HCT116 (cell line): ENCODE data around the gene PTPN7. TPM values are rescaled to one million over a fixed set of nuclear protein-coding genes. Genes with fewer than 3 reads are reported as not detected.

Experiments used
- ATAC-seq: fragments of 200-7000 bp; cut with Tn5 transposase; 2 replicates; pipeline ENCODE4 v1.9.1; 2020; ENCODE audit warnings: mild to moderate bottlenecking, moderate library complexity
- BruUV-seq: library from RNA; stranded (reverse); fragments of 400-500 nt; replicated peaks from 2 replicates; lab custom pipeline; 2021; lab: Mats Ljungman, UMichigan
- CTCF ChIA-PET: fragments of 300-600 bp; sonication (Branson Sonifier 250); formaldehyde crosslinking; loops from one replicate; lab custom pipeline; 2021; ENCODE audit warnings: antibody characterized with exemption; lab: Charles Lee
- POLR2A ChIA-PET: fragments of 300-600, 350-600 bp; sonication (Branson Sonifier 250); formaldehyde crosslinking; loops from one replicate; lab custom pipeline; 2021; ENCODE audit warnings: antibody characterized with exemption; lab: Charles Lee
- RAD21 ChIA-PET, 2 experiments: fragments of 300-600 bp; sonication (Branson Sonifier 250); formaldehyde crosslinking; loops; one replicate each; lab custom pipeline; 2023; ENCODE audit warnings: low total read pairs in 2 of 2; ENCODE audit not compliant: uncharacterized antibody in 2 of 2, unreplicated experiment in 2 of 2, low non-redundant PET in 1 of 2; lab: Charles Lee
- DNase-seq: peaks from one replicate; pipeline ENCODE4 v3.0.0-alpha.2; 2010; ENCODE audit warnings: low read depth, low spot score
- H2AFZ ChIP-seq: fragments of 200-600 bp; shearing (Covaris generic), sonication (generic); 2 replicates; pipeline ENCODE4 v1.6.1; 2017; ENCODE audit warnings: low read depth, mixed run types, mixed read lengths, antibody characterized with exemption, low read length; ENCODE audit not compliant: poor library complexity, severe bottlenecking
- H3K27ac ChIP-seq: 2 replicates; pipeline ENCODE4 v1.5.1; 2012; ENCODE audit warnings: low read depth, low read length
- H3K27me3 ChIP-seq: fragments of 200-600 bp; sonication (generic); 2 replicates; pipeline ENCODE4 v1.6.1; 2016; ENCODE audit warnings: mixed run types, low read length, mixed read lengths; ENCODE audit not compliant: insufficient read depth
- H3K36me3 ChIP-seq, 2 experiments: fragments of 200-500 bp in 1 of 2; fragments of 200-600 bp in 1 of 2; sonication (Bioruptor generic) in 1 of 2; sonication (generic) in 1 of 2; 2 replicates each; pipeline versions ENCODE4 v1.5.1 to v1.6.1; 2014 to 2016; ENCODE audit warnings: low read length in 2 of 2, inconsistent platforms in 1 of 2, mixed read lengths in 1 of 2, mixed run types in 1 of 2; ENCODE audit not compliant: insufficient read depth in 2 of 2, control insufficient read depth in 1 of 2
- H3K4me1 ChIP-seq, 2 experiments: fragments of 200-600 bp in 1 of 2; sonication (generic) in 1 of 2; 2 replicates each; pipeline versions ENCODE4 v1.5.1 to v1.6.1; 2012 to 2017; ENCODE audit warnings: low read length in 2 of 2, inconsistent platforms in 1 of 2, mild to moderate bottlenecking in 1 of 2, mixed read lengths in 1 of 2, mixed run types in 1 of 2, moderate library complexity in 1 of 2; ENCODE audit not compliant: insufficient read depth in 2 of 2, control insufficient read depth in 1 of 2
- H3K4me2 ChIP-seq: fragments of 200-600 bp; sonication (generic); 2 replicates; pipeline ENCODE4 v1.6.1; 2017; ENCODE audit warnings: mixed run types, low read length, mixed read lengths
- H3K4me3 ChIP-seq, 2 experiments: fragments of 200-600 bp in 1 of 2; sonication (generic) in 1 of 2; replicated peaks in 1 of 2; 2 replicates each; pipeline ENCODE4 v1.5.1; 2011 to 2016; ENCODE audit warnings: low read length in 2 of 2, control low read depth in 1 of 2, low read depth in 1 of 2, mild to moderate bottlenecking in 1 of 2, mixed read lengths in 1 of 2, mixed run types in 1 of 2
- H3K79me2 ChIP-seq: fragments of 200-600 bp; sonication (generic); 2 replicates; pipeline ENCODE4 v1.6.1; 2017; ENCODE audit warnings: mild to moderate bottlenecking, mixed run types, low read length, moderate library complexity, mixed read lengths; ENCODE audit not compliant: insufficient read depth
- H3K9ac ChIP-seq: fragments of 200-600 bp; sonication (generic); 2 replicates; pipeline ENCODE4 v1.6.1; 2016; ENCODE audit warnings: low read length, mixed read lengths
- H3K9me2 ChIP-seq: fragments of 200-600 bp; sonication (generic), shearing (Covaris generic); 2 replicates; pipeline ENCODE4 v1.6.1; 2017; ENCODE audit warnings: mixed run types, mild to moderate bottlenecking, moderate library complexity; ENCODE audit not compliant: insufficient read depth
- H3K9me3 ChIP-seq, 2 experiments: fragments of 200-500 bp in 1 of 2; fragments of 200-600 bp in 1 of 2; sonication (Bioruptor generic) in 1 of 2; sonication (generic) in 1 of 2; 2 replicates each; pipeline ENCODE4 v1.6.1; 2014 to 2017; ENCODE audit warnings: low read length in 2 of 2, mixed read lengths in 2 of 2, inconsistent platforms in 1 of 2, low read depth in 1 of 2, mild to moderate bottlenecking in 1 of 2, mixed run types in 1 of 2, moderate library complexity in 1 of 2; ENCODE audit not compliant: control insufficient read depth in 1 of 2, insufficient read depth in 1 of 2
- H4K20me1 ChIP-seq: fragments of 200-600 bp; sonication (generic), shearing (Covaris generic); 2 replicates; pipeline ENCODE4 v1.6.1; 2017; ENCODE audit warnings: mixed run types, mild to moderate bottlenecking, moderate library complexity; ENCODE audit not compliant: insufficient read depth
- CBX3 ChIP-seq: IDR thresholded peaks from 2 replicates; pipeline ENCODE4 v1.6.1; 2012; ENCODE audit warnings: low read depth
- EGR1 ChIP-seq: IDR thresholded peaks from 2 replicates; pipeline ENCODE4 v1.6.1; 2012; ENCODE audit warnings: low read depth
- ELF1 ChIP-seq: IDR thresholded peaks from 2 replicates; pipeline ENCODE4 v1.6.1; 2012; ENCODE audit warnings: low read depth, borderline replicate concordance
- POLR2AphosphoS5 ChIP-seq: IDR thresholded peaks from 2 replicates; pipeline ENCODE4 v1.6.1; 2011; ENCODE audit warnings: mild to moderate bottlenecking, low read depth, low read length, moderate library complexity
- ZFX ChIP-seq: fragments of 450-650 bp; IDR thresholded peaks from 2 replicates; pipeline ENCODE4 v1.6.1; 2017
- intact Hi-C: fragments of 100-400 bp; cut with micrococcal nuclease; formaldehyde crosslinking; loops from 2 replicates; pipeline ENCODE4 v1.10.0; 2022
- total RNA-seq: library from RNA; stranded (reverse); gene quantifications from one replicate; pipeline ENCODE4 v1.2.1, GENCODE V29; 2021; ENCODE audit not compliant: unreplicated experiment
- TF ChIP-seq, protein P1 (sequence below): IDR thresholded peaks from 2 replicates; pipeline ENCODE4 v1.6.1; 2012; ENCODE audit warnings: low read depth

The PTPN7 gene
- total RNA-seq, 1 experiment from 2014 or later: 0.76 TPM

DNA sequence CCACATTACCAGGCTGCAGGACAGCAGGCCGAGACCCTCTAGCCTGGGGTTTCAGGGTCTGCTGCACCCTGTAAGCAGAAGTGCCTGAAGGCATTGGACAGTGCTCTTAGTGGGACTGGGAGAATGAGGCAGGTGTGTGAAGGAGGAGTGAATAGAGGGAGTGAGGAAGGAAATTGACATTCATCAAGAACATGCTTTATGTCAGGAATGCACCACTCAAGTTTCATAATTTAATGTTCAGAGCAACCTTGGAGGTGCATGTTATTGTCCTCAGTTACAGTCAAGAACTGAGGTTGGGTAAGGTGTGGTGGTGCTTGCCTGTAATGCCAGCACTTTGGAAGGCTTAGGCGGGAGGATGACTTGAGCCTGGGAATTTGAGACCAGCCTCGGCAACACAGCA, 49.4 kb downstream of the PTPN7 start (continued):
- TF ChIP-seq, protein P1, sequence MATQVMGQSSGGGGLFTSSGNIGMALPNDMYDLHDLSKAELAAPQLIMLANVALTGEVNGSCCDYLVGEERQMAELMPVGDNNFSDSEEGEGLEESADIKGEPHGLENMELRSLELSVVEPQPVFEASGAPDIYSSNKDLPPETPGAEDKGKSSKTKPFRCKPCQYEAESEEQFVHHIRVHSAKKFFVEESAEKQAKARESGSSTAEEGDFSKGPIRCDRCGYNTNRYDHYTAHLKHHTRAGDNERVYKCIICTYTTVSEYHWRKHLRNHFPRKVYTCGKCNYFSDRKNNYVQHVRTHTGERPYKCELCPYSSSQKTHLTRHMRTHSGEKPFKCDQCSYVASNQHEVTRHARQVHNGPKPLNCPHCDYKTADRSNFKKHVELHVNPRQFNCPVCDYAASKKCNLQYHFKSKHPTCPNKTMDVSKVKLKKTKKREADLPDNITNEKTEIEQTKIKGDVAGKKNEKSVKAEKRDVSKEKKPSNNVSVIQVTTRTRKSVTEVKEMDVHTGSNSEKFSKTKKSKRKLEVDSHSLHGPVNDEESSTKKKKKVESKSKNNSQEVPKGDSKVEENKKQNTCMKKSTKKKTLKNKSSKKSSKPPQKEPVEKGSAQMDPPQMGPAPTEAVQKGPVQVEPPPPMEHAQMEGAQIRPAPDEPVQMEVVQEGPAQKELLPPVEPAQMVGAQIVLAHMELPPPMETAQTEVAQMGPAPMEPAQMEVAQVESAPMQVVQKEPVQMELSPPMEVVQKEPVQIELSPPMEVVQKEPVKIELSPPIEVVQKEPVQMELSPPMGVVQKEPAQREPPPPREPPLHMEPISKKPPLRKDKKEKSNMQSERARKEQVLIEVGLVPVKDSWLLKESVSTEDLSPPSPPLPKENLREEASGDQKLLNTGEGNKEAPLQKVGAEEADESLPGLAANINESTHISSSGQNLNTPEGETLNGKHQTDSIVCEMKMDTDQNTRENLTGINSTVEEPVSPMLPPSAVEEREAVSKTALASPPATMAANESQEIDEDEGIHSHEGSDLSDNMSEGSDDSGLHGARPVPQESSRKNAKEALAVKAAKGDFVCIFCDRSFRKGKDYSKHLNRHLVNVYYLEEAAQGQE: no peak
- TF ChIP-seq, all 23 proteins: peak for 0

DNA sequence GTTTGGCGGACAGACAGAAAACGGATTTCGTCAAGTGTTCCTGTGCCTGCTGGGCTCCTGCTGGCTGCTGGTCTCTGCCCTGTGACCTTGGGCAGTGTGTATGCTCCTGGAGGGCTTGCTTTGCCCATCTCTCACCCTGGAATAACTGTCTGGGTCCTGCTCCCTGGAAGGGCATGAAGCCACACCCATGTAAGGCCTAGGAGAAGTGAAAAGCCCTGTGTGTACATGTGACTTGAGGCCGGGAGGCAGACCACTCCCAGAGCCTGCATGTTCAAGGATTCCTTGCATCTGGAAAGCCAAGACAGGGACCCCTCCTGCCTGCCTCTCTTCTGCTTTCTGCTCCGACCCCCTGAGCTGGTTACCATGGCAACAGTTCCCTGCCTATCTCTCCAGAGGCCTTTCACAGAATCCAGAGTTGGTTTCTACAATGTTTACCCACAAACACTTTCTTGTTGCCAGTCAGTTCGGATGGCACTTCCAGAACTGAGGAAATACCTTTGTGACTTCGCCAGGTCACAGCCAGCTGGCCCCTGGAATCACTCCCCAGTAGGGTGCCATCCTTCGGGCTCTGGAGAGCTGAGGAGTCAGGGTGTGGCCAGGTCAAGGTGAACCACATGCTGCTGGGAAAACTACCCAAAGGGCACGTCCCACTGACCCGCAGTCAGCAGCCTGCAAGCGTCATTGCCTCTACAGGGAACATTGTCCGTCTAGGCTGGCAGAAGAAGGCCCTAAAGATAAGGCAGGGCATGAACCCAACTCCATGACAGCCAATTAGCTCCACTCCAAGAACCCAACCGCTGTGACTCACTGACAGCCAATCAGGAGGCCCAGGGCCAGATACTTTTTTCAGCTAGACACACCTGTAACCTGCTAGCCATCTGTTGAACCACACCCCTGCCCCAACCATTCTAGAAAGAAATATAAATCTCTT, 52.3 kb downstream of the PTPN7 start:
- BruUV-seq: no TSS peak
- H3K4me2 ChIP-seq: peak overlapping the region; percentile 78
- ChIA-PET RAD21 (interaction anchor here (1.2 to 1.4 kb wide), 2 partner anchors 10 to 50 kb away, joined by 4 read pairs; no protein-coding TSS in a partner anchor), POLR2A (interaction anchor here (0.8 to 5.0 kb wide), 6 partner anchors 51 to 101 kb away, joined by 3 to 72 read pairs (median 4); partner anchors contain the start of gene ELF3), CTCF (interaction anchor here (1.8 to 3.9 kb wide), 2 partner anchors 98 to 101 kb away, joined by 4 to 26 read pairs; partner anchors contain the start of gene ELF3)
- H3K4me1 ChIP-seq: peaks cover 59 to 75% of the 10 kb centered on the region in 2 experiments
- no peaks in the 10 kb centered on the region for H3K36me3 ChIP-seq
- TF ChIP-seq EGR1 (no peak), ZFX (0 out of 2 replicates have a peak, but pooled peaks have one; percentile 7), CBX3 (no peak), POLR2AphosphoS5 (0 out of 2 replicates have a peak, but pooled peaks have one; percentile 16), ELF1 (no peak)
- H4K20me1 ChIP-seq: no peaks in the 10 kb centered on the region
- ATAC-seq: peak; percentile 16
- peak overlapping the region; percentile 24 for H2AFZ ChIP-seq
- no peak for DNase-seq
- no peaks in the 10 kb centered on the region for H3K9me2 ChIP-seq
- H3K4me3 ChIP-seq: 0 out of 4 replicates have a peak overlapping the region, but pooled peaks of 1 of the 2 experiments have one; percentile 1
- H3K9ac ChIP-seq: peak overlapping the region; percentile 39; the same call in 1 of the 2 replicates
- intact Hi-C loops: loop anchor here (5.0 kb wide), 2 partner anchors 51 to 396 kb away; no protein-coding TSS in a partner anchor
- no peaks in the 10 kb centered on the region for H3K79me2 ChIP-seq
- peak overlapping the region; percentile 86 for H3K27ac ChIP-seq
- no peaks in the 10 kb centered on the region for H3K9me3 ChIP-seq
- H3K27me3 ChIP-seq: no peaks in the 10 kb centered on the region
